A172 (cell line): Measurements from ENCODE around the gene OR2V2. TPM values are rescaled to one million over a fixed set of nuclear protein-coding genes. Genes with fewer than 3 reads are reported as not detected.
"Not testable (repeated sequence)": the region's sequence is repeated elsewhere in the genome, so short reads cannot be mapped to it uniquely, and the experiment has no call there.

ENCODE experiments used
- DNase-seq: peaks from one replicate; pipeline ENCODE4 v3.0.0-alpha.2; 2015; ENCODE audit warnings: low spot score
- total RNA-seq: library from RNA; depleted of rRNA; stranded (reverse); fragments of >200 nt; shearing (Covaris generic); gene quantifications from 2 replicates; pipeline ENCODE4 v1.2.3, GENCODE V29; 2014

OR2V2 gene
- total RNA-seq, 1 experiment from 2014 or later = not detected

GRCh38 chr5:181169459-181170236 is 22.3 kb downstream of the OR2V2 start:
- DNase-seq = peak; percentile 72

GRCh38 chr5:181170237-181170825 is 22.9 kb downstream of the OR2V2 start:
- DNase-seq = no peak

GRCh38 chr5:181170996-181171395 is 23.6 kb downstream of the OR2V2 start:
- DNase-seq = no peak

- no peak for DNase-seq
Measured at GRCh38 chr5:181171782-181172181, 24.4 kb downstream of the OR2V2 start.

- no peak for DNase-seq
Measured at GRCh38 chr5:181173027-181173419, 25.6 kb downstream of the OR2V2 start.

GRCh38 chr5:181173420-181174342 is 26.3 kb downstream of the OR2V2 start:
- no peak for DNase-seq

GRCh38 chr5:181176254-181176952 is 29.0 kb downstream of the OR2V2 start:
- DNase-seq = no peak

- DNase-seq = not testable (repeated sequence)
Measured at GRCh38 chr5:181177559-181177958, 30.2 kb downstream of the OR2V2 start.

GRCh38 chr5:181181650-181182565 is 34.5 kb downstream of the OR2V2 start:
- DNase-seq = peak; percentile 71

GRCh38 chr5:181182651-181183050 is 35.3 kb downstream of the OR2V2 start:
- no peak for DNase-seq

- DNase-seq = no peak
Measured at GRCh38 chr5:181184845-181185216, 37.4 kb downstream of the OR2V2 start.

- no peak for DNase-seq
Measured at GRCh38 chr5:181185560-181185959, 38.2 kb downstream of the OR2V2 start.

- DNase-seq = no peak
Measured at GRCh38 chr5:181186022-181186421, 38.6 kb downstream of the OR2V2 start.

- DNase-seq = no peak
Measured at GRCh38 chr5:181186986-181187499, 39.7 kb downstream of the OR2V2 start.

GRCh38 chr5:181187500-181188213 is 40.3 kb downstream of the OR2V2 start:
- DNase-seq = peak; percentile 88

- DNase-seq = peak; percentile 69
Measured at GRCh38 chr5:181188700-181189362, 41.4 kb downstream of the OR2V2 start.

GRCh38 chr5:181189363-181189961 is 42.1 kb downstream of the OR2V2 start:
- no peak for DNase-seq

- no peak for DNase-seq
Measured at GRCh38 chr5:181189962-181190710, 42.8 kb downstream of the OR2V2 start.
